H1 (cell line): ENCODE data around the gene KRT80.

Source experiments
- CTCF ChIP-seq, 3 experiments: IDR thresholded peaks; 1 replicate in 2 of 3; 2 replicates in 1 of 3; pipeline versions ENCODE4 v1.5.1 to v1.6.1; 2011; ENCODE audit warnings: low read length in 3 of 3, mild to moderate bottlenecking in 3 of 3, inconsistent platforms in 2 of 3, low read depth in 1 of 3, moderate library complexity in 1 of 3; ENCODE audit not compliant: insufficient read depth in 1 of 3; ENCODE audit errors: control extremely low read depth in 1 of 3
- EP300 ChIP-seq, 2 experiments: IDR thresholded peaks; 1 replicate in 1 of 2; 2 replicates in 1 of 2; pipeline ENCODE4 v1.6.1; 2011 to 2012; ENCODE audit warnings: low read depth in 2 of 2, low read length in 2 of 2, mild to moderate bottlenecking in 2 of 2, borderline replicate concordance in 1 of 2, inconsistent platforms in 1 of 2, moderate library complexity in 1 of 2
- EZH2 ChIP-seq: fragments of 200-600 bp; sonication (generic); IDR thresholded peaks from 2 replicates; pipeline ENCODE4 v1.7.1; 2012; ENCODE audit warnings: low read depth, mild to moderate bottlenecking, moderate library complexity, low read length, inconsistent platforms; ENCODE audit not compliant: severe bottlenecking
- SIN3A ChIP-seq, 2 experiments: IDR thresholded peaks in 1 of 2; conservative IDR thresholded peaks in 1 of 2; 2 replicates each; pipeline ENCODE4 v1.6.1; 2011 to 2012; ENCODE audit warnings: low read length in 2 of 2, improper control_type of control experiment in 1 of 2, low read depth in 1 of 2, mild to moderate bottlenecking in 1 of 2

- TF ChIP-seq CTCF (IDR thresholded peaks at IDR 0.05; ENCODE audit: control extremely low read depth in 1 of 3, insufficient read depth in 1 of 3, low read depth in 1 of 3, low read length in 3 of 3) (no peak), SIN3A (conservative IDR thresholded peaks at IDR 0.05 in 1 of 2, IDR thresholded peaks at IDR 0.05 in 1 of 2; ENCODE audit: low read depth in 1 of 2, low read length in 2 of 2) (no peak), EZH2 (no peak), EP300 (IDR thresholded peaks at IDR 0.05; ENCODE audit: borderline replicate concordance in 1 of 2, low read depth in 2 of 2, low read length in 2 of 2) (no peak)
Observed at GRCh38 chr12:52127683-52128450, 63.9 kb downstream of the KRT80 start.
